H9 (cell line): ENCODE results near the gene GALNT10. TPM values are rescaled to one million over a fixed set of nuclear protein-coding genes. Genes with fewer than 3 reads are reported as not detected.

Source experiments
- DNase-seq: peaks from one replicate; pipeline ENCODE4 v3.0.0-alpha.2; 2017
- H2AFZ ChIP-seq: one replicate; pipeline ENCODE4 v1.6.1; 2013; ENCODE audit warnings: mild to moderate bottlenecking, low read length, control low read depth, moderate library complexity
- H2AK5ac ChIP-seq: 2 replicates; pipeline ENCODE4 v1.6.1; 2013; ENCODE audit warnings: low read length, control low read depth, mixed read lengths; ENCODE audit not compliant: insufficient read length
- H2BK120ac ChIP-seq: one replicate; pipeline ENCODE4 v1.6.1; 2013; ENCODE audit warnings: low read depth, mild to moderate bottlenecking, low read length, control low read depth, inconsistent platforms; ENCODE audit not compliant: poor library complexity, severe bottlenecking
- H2BK12ac ChIP-seq: 2 replicates; pipeline ENCODE4 v1.6.1; 2013; ENCODE audit warnings: low read length, control low read depth, mixed read lengths, low read depth; ENCODE audit not compliant: insufficient read length
- H2BK15ac ChIP-seq: 2 replicates; pipeline ENCODE4 v1.6.1; 2013; ENCODE audit warnings: low read depth, low read length, control low read depth
- H2BK20ac ChIP-seq: one replicate; pipeline ENCODE4 v1.6.1; 2013; ENCODE audit warnings: low read depth, mild to moderate bottlenecking, low read length, control low read depth, inconsistent platforms; ENCODE audit not compliant: poor library complexity, severe bottlenecking
- H2BK5ac ChIP-seq: 2 replicates; pipeline ENCODE4 v1.6.1; 2013; ENCODE audit warnings: low read length, control low read depth, mixed read lengths; ENCODE audit not compliant: insufficient read length
- H3K14ac ChIP-seq: 2 replicates; pipeline ENCODE4 v1.6.1; 2013; ENCODE audit warnings: low read length, control low read depth; ENCODE audit not compliant: insufficient read depth
- H3K18ac ChIP-seq: 2 replicates; pipeline ENCODE4 v1.6.1; 2013; ENCODE audit warnings: low read depth, mild to moderate bottlenecking, mixed read lengths, low read length, control low read depth; ENCODE audit not compliant: insufficient read length
- H3K23ac ChIP-seq: 2 replicates; pipeline ENCODE4 v1.6.1; 2013; ENCODE audit warnings: low read length, control low read depth, mixed read lengths, low read depth; ENCODE audit not compliant: insufficient read length
- H3K23me2 ChIP-seq: 2 replicates; pipeline ENCODE4 v1.6.1; 2013; ENCODE audit warnings: low read depth, mild to moderate bottlenecking, mixed read lengths, low read length, control low read depth; ENCODE audit not compliant: insufficient read length, poor library complexity, severe bottlenecking
- H3K27ac ChIP-seq: 2 replicates; pipeline ENCODE4 v1.5.1; 2013; ENCODE audit warnings: low read length, control low read depth, mixed read lengths, low read depth; ENCODE audit not compliant: insufficient read length
- H3K27me3 ChIP-seq: 2 replicates; pipeline ENCODE4 v1.6.1; 2013; ENCODE audit warnings: low read length, control low read depth, inconsistent platforms; ENCODE audit not compliant: insufficient read depth
- H3K4ac ChIP-seq: 2 replicates; pipeline ENCODE4 v1.6.1; 2013; ENCODE audit warnings: low read depth, mild to moderate bottlenecking, control low read depth, inconsistent platforms, low read length, moderate library complexity
- H3K4me1 ChIP-seq: 2 replicates; pipeline ENCODE4 v1.6.1; 2013; ENCODE audit warnings: low read length, control low read depth, inconsistent platforms; ENCODE audit not compliant: insufficient read depth
- H3K4me2 ChIP-seq: 2 replicates; pipeline ENCODE4 v1.6.1; 2013; ENCODE audit warnings: low read length, control low read depth, mixed read lengths; ENCODE audit not compliant: insufficient read length, insufficient read depth
- H3K56ac ChIP-seq: 2 replicates; pipeline ENCODE4 v1.6.1; 2013; ENCODE audit warnings: low read depth, mild to moderate bottlenecking, mixed read lengths, low read length, control low read depth; ENCODE audit not compliant: insufficient read length
- H3K79me1 ChIP-seq: 2 replicates; pipeline ENCODE4 v1.6.1; 2013; ENCODE audit warnings: low read depth, mild to moderate bottlenecking, moderate library complexity, low read length, control low read depth, inconsistent platforms; ENCODE audit not compliant: insufficient read depth, poor library complexity, severe bottlenecking
- H3K79me2 ChIP-seq: 2 replicates; pipeline ENCODE4 v1.6.1; 2013; ENCODE audit warnings: low read length, control low read depth, inconsistent platforms; ENCODE audit not compliant: insufficient read depth
- H3K9ac ChIP-seq: 2 replicates; pipeline ENCODE4 v1.6.1; 2013; ENCODE audit warnings: low read length, control low read depth, mixed read lengths; ENCODE audit not compliant: insufficient read length; ENCODE audit errors: extremely low read depth
- H3K9me3 ChIP-seq: one replicate; pipeline ENCODE4 v1.6.1; 2013; ENCODE audit warnings: low read depth, low read length, inconsistent platforms; ENCODE audit not compliant: control insufficient read depth
- H3T11ph ChIP-seq: one replicate; pipeline ENCODE4 v1.6.1; 2013; ENCODE audit warnings: mild to moderate bottlenecking, low read length, control low read depth, inconsistent platforms
- H4K20me1 ChIP-seq: one replicate; pipeline ENCODE4 v1.6.1; 2013; ENCODE audit not compliant: control insufficient read depth, insufficient read length, insufficient read depth
- H4K5ac ChIP-seq: 2 replicates; pipeline ENCODE4 v1.6.1; 2013; ENCODE audit warnings: low read depth, mild to moderate bottlenecking, mixed read lengths, low read length, control low read depth; ENCODE audit not compliant: insufficient read length
- H4K8ac ChIP-seq: replicated peaks from 2 replicates; pipeline ENCODE4 v1.6.1; 2013; ENCODE audit warnings: low read length, control low read depth, mixed read lengths, low read depth; ENCODE audit not compliant: insufficient read length
- H4K91ac ChIP-seq: 2 replicates; pipeline ENCODE4 v1.6.1; 2013; ENCODE audit warnings: low read depth, mild to moderate bottlenecking, moderate library complexity, mixed read lengths, low read length, control low read depth; ENCODE audit not compliant: insufficient read length
- H3K27ac Mint-ChIP-seq, 3 experiments: 2 replicates in 2 of 3; 3 replicates in 1 of 3; pipeline ENCODE4 v1.8.0; 2020 to 2021; ENCODE audit warnings: mixed read lengths in 3 of 3, mild to moderate bottlenecking in 1 of 3, moderate library complexity in 1 of 3
- H3K27me3 Mint-ChIP-seq: 2 replicates; pipeline ENCODE4 v1.8.0; 2021; ENCODE audit warnings: low read depth, mild to moderate bottlenecking, moderate library complexity, mixed read lengths
- H3K36me3 Mint-ChIP-seq, 3 experiments: 2 replicates in 2 of 3; 3 replicates in 1 of 3; pipeline ENCODE4 v1.8.0; 2020 to 2021; ENCODE audit warnings: low read depth in 3 of 3, mixed read lengths in 3 of 3; ENCODE audit not compliant: insufficient read depth in 1 of 3
- H3K4me1 Mint-ChIP-seq, 2 experiments: 2 replicates each; pipeline ENCODE4 v1.8.0; 2020; ENCODE audit warnings: mixed read lengths in 2 of 2
- H3K4me3 Mint-ChIP-seq, 2 experiments: 2 replicates in 1 of 2; 3 replicates in 1 of 2; pipeline ENCODE4 v1.8.0; 2020 to 2021; ENCODE audit warnings: mild to moderate bottlenecking in 2 of 2, mixed read lengths in 2 of 2, moderate library complexity in 1 of 2
- H3K9me3 Mint-ChIP-seq, 2 experiments: 2 replicates in 1 of 2; 3 replicates in 1 of 2; pipeline ENCODE4 v1.8.0; 2020; ENCODE audit warnings: mild to moderate bottlenecking in 2 of 2, mixed read lengths in 2 of 2, moderate library complexity in 1 of 2
- WGBS: extraction: QIAGEN DNeasy Blood & Tissue Kit; methylation state at CpG from one replicate; pipeline ENCODE4 v1.1.7; 2013; ENCODE audit warnings: missing lambda C conversion rate, low lambda C conversion rate, mixed read lengths; ENCODE audit not compliant: insufficient read length; ENCODE audit errors: extremely low coverage; 5-methylcytosine and 5-hydroxymethylcytosine counted together
- total RNA-seq: library from RNA; stranded (reverse); gene quantifications from 2 replicates; pipeline ENCODE4 v1.2.1, GENCODE V29; 2021
- TF ChIP-seq, protein P1 (sequence below): fragments of 200-600 bp; sonication (generic); conservative IDR thresholded peaks from 3 replicates; pipeline ENCODE4 v1.8.0; 2021; ENCODE audit warnings: antibody characterized with exemption, mild to moderate bottlenecking

Gene GALNT10
- total RNA-seq, 1 experiment from 2014 or later, result 15.4 TPM

DNA sequence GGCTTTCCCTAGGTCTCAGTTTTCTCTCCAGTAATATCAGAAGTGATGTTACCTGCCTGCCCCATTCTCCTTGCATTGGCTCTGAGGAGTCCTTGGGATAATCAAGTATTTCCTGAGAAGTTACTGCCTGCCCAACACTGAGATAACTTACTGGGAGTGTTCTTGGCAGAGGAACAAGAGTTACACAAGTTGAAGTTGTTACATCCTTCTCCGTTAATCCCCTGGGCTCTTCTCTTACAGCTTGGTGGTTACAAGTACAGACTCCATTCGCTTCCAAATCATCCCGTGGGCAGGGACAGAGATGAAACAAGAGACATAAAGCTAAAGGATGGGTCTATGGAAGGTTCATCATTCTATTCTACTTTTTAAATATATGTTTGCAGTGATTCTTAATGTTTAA is 181.2 kb downstream of the GALNT10 start:
- H3T11ph ChIP-seq, result no peak overlapping the region

More for the DNA sequence above, 181.2 kb downstream of the GALNT10 start:
- Histone ChIP-seq H2AK5ac (no peak overlapping the region), H3K9me3 (no peaks in the 10 kb centered on the region), H3K4me1 (peaks cover 8% of the 10 kb centered on the region; the same call in 1 of the 2 replicates), H2BK15ac (no peak overlapping the region), H4K5ac (no peak overlapping the region), H3K9ac (no peak overlapping the region), H3K23me2 (no peaks in the 10 kb centered on the region), H4K8ac (no peak overlapping the region), H3K4ac (no peak overlapping the region), H3K14ac (no peak overlapping the region), H3K4me2 (no peak overlapping the region), H3K27me3 (no peaks in the 10 kb centered on the region), H4K91ac (no peak overlapping the region), H2BK12ac (no peak overlapping the region), H3K23ac (no peak overlapping the region), H2BK20ac (no peak overlapping the region), H3K27ac (no peak overlapping the region), H3K79me1 (no peaks in the 10 kb centered on the region), H2AFZ (no peak overlapping the region), H2BK120ac (no peak overlapping the region), H3K56ac (no peak overlapping the region), H3K79me2 (no peaks in the 10 kb centered on the region), H4K20me1 (no peaks in the 10 kb centered on the region), H3K18ac (no peak overlapping the region), H2BK5ac (no peak overlapping the region)
- Mint-ChIP-seq H3K9me3 (no peaks in the 10 kb centered on the region), H3K27me3 (no peaks in the 10 kb centered on the region; the same call in 1 of the 2 replicates), H3K36me3 (no peaks in the 10 kb centered on the region), H3K27ac (no peak overlapping the region), H3K4me3 (no peak overlapping the region), H3K4me1 (peaks cover 25 to 30% of the 10 kb centered on the region in 2 experiments)
- TF ChIP-seq, protein P1, sequence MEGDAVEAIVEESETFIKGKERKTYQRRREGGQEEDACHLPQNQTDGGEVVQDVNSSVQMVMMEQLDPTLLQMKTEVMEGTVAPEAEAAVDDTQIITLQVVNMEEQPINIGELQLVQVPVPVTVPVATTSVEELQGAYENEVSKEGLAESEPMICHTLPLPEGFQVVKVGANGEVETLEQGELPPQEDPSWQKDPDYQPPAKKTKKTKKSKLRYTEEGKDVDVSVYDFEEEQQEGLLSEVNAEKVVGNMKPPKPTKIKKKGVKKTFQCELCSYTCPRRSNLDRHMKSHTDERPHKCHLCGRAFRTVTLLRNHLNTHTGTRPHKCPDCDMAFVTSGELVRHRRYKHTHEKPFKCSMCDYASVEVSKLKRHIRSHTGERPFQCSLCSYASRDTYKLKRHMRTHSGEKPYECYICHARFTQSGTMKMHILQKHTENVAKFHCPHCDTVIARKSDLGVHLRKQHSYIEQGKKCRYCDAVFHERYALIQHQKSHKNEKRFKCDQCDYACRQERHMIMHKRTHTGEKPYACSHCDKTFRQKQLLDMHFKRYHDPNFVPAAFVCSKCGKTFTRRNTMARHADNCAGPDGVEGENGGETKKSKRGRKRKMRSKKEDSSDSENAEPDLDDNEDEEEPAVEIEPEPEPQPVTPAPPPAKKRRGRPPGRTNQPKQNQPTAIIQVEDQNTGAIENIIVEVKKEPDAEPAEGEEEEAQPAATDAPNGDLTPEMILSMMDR, result no peak
- DNase-seq, result no peak
- no CpG with 5 or more reads among the region's 3 CpGs for WGBS
